Muscle of back (tissue), 11 donors: ENCODE data around the gene MUL1. TPM values are rescaled to one million over a fixed set of nuclear protein-coding genes. Genes with fewer than 3 reads are reported as not detected.
"Not testable (repeated sequence)": the region's sequence is repeated elsewhere in the genome, so short reads cannot be mapped to it uniquely, and the experiment has no call there.

Experiments
- DNase-seq, 3 donors: peaks; one replicate each; pipeline versions ENCODE4 v3.0.0 to v3.0.0-alpha.2; 2013
- polyA plus RNA-seq, 10 donors: library from polyadenylated mRNA; unstranded; fragments of 120-200 nt; gene quantifications; one replicate each; pipeline ENCODE4 v1.2.1, GENCODE V29; 2013; ENCODE audit not compliant: insufficient read length in 10 of 10

The MUL1 gene
- polyA plus RNA-seq, 10 donors = 16.9 to 23.7 (median 18.8) TPM

DNA sequence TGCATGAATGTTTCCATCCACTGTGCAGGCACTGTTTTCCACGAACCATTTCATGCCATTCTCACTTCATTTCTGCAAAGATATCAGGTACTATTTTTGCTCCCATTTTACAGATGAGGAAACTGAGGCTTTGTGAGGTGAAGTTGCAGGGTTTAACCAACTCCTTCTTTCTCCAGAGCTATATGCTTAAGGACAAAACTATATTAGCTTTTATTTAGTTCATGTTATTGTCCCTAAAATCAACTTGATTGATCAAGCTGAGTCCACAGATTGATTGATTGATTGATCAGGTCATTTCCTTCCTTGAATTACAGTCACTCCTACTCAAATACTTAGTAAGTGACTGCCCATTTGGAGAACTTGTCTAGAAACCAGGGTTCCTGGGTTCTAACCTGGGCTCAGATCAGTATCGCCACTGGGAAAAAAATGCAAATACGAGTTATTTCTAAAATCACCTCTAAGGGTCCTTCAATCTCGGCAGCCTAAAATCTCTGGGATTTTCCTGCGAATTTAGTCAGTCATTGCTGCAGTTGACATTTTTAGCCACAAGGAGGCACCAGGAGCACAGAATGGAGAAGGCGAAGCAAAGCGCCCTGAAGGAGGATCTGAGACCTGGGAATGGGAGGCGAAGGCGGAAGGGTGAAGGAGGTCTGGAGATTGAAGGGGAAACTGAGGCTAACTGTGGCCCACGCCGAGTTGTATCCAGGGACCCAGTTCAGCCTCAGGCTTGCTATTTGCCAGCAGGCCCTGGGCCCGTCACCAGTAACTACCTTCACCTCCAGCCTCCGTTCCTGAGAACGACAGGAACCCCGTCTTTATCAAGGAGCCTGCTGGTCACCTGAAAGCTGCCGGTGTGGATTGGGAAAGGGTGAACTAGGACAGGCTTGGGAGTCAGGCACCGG is 14.3 kb upstream of the MUL1 start:
- peak; percentile 70 to 90 (median 84) for DNase-seq

DNA sequence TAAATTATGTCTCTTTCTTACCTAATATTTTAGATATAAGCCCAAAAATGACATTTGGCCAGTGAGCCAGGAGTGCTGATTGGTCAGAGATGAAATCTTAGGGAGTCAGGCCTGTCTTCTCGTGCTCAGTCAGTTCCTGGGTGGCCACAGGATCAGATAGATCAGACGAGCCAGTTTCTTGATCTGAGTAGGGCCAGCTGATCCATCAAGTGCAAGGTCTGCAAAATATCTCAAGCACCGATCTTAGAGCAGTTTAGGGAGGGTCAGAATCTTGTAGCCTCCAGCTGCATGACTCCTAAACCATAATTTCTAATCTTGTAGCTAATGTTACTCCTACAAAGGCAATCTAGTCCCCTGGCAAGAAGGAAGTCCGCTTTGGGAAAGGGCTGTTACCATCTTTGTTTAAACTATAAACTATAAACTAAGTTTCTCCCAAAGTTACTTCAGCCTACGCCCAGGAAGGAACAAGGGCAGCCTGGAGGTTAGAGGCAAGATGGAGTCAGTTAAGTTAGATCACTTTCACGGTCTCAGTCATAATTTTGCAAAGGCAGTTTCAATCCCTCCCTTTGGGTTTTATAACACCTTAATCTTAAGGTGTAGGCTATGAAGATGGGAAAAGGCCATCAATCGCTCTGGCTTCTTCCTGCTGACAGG is 11.8 kb upstream of the MUL1 start:
- DNase-seq = not testable (repeated sequence)

DNA sequence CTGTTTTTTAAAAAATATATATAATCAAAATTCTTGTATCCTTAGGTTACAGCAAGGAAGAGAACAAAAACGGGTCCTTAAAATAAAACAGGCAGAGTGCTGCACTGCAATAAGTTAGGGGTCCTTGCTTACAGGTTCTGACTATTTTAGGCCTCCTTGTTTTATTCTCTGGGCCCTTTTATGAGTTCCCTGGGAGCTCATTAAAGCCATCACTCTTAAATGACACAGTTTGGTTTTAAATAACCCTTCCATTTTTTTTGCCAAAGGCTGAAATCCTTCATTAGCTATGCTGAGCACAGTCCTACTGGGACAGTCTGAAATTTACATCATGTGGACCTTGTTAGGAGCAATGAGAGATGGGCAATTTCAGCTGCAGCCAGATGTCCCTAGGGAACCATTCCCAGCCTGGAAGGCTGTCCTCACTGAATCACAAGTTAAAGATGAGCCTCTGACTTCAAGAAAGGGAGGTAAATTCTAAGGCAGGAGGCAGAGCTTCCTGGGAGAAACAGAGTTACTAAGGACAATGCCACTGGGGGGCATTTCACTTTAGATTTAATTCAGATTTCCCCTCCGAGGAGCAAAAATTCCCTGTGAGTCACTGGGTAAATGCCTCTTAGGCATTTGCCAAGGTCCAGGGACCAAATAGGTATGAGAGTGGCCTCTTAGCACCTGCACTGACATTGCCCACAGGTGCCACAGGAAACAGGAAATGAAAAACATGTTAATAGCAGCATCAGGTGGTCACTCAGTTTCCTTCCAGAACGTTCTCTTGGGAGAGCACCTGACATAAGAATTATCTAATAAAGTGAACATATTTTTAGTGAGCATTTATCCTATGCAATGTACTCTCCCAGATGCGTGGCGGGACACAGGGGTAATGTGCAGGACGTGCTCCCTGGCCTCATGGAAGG is 3.8 kb upstream of the MUL1 start:
- DNase-seq = no peak

DNA sequence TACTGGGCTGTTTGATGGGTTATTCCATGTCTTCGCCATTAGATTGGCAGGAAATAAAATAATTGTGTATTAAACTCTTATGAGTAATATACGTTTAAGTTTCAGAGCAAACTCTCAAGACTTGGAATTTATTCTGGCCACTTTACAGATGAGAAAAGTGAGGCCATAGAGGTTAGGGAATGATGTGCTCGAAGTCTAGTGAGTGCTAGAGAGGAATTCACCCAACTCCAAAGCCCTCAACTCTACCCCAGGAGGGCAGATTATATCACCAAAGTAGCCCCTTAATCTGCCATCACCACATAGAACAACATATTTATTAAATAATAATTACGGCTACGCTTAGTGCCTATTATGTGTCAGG is 440 bp upstream of the MUL1 start:
- DNase-seq = no peak

DNA sequence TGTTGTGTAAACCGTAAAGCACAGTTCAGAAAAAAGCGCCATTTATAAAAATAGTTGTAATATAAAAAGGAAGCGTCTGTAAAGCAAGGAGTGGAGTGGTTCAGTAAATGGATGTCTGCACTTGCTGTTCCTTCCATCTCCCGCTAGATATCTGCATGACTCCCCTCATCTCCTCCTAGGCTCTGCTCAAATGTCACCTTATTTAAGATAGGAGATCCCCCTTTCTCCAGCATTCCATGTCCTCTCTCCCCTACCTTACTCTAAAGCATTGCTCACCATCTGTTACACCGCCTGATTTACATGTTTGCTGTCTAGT is 745 bp downstream of the MUL1 start:
- DNase-seq = no peak

DNA sequence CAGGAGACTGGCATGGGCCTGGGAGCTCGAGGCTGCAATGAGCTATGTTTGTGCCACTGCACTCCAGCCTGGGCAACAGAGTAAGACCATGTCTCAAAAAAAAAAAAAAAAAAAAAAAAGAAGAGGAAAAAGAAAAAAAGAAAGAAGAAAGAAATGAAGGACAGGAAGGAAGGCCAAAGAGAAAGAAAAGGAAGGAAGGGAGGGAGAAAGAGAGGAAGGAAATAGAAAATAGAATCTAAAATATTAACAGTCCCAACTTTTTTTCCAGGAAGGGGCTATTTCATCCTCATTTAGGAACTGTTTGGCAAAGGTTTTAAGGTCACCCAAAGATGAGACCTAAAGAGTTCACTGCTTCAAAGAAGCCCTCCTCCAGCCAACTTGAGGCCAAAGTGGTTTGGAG is 2.5 kb downstream of the MUL1 start:
- no peak for DNase-seq

DNA sequence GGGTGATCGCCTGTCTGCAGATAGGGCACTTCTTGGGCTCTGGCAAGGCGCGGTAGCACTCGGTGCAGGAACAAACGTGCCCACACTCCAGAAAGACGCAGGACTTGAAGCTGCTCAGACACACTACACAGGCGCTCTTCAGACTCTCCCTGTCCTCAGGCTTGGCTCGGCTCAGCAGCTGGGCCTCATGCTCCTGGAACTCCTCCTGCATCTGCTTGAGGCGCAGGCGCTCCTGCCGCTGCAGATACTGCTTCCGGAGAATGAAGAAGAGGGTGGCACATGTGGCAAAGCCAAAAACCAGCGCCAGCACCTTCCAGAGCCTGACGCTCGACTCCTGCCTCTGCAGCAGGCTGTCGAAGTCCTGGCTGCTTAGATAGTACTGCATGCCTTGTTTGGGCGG is 7.2 kb downstream of the MUL1 start:
- no peak for DNase-seq

DNA sequence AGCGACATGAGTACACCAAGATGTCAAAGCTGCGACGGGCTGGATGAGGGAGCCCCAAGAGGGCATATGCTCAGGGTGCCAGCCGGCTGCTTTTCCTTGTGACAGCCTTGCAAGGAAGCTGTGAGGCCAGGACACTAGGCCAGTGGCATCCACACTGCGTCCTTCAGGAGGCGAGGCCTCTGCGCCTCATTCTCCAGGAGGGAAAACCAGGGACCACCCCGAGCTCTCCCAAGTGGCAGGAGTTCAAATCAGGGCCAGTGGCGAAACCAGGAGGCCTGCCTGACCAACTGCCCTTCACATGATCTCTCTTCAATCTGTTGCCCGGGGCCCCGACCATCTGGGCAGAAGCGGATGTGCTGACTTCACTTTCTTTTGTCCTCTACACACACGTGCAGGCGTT is 8.2 kb downstream of the MUL1 start:
- no peak for DNase-seq

DNA sequence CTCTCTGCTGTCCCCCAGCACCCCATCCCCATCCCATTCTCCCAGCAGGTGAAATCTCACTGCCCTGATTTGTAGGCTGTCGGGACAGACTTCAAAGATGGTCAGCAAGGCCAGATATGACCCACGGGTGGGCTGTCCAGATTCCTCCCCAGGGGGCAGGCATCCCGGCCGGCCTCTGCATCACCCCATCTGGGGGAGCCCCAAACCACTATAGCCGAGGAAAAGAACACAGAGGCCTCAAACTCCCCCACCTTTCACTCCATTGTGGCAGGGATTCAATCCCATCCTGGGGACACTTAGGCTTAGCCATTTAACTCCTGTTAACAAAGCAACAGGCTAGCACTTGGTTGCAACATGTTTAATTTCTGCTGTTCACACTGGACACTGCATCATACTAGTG is 8.8 kb downstream of the MUL1 start:
- no peak for DNase-seq

DNA sequence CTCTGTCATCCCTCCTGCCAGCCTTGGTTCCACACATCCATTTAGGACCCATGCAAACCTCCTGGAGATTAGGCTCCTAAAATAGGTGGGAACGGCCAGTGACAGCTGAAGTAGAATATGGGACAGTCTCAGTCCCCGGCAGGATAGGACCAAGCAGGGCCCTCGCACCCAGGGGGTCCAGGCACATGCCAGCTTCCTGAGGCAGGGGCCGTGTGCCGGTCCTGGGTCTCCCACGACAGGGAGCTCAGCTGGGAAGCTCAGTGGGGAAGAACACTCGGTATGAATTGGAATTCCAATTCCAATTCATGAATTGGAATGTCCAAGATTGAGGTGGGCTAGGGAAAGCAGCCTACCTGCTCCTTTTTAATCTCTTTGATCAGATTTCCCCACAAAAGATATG is 9.8 kb downstream of the MUL1 start:
- DNase-seq = no peak

DNA sequence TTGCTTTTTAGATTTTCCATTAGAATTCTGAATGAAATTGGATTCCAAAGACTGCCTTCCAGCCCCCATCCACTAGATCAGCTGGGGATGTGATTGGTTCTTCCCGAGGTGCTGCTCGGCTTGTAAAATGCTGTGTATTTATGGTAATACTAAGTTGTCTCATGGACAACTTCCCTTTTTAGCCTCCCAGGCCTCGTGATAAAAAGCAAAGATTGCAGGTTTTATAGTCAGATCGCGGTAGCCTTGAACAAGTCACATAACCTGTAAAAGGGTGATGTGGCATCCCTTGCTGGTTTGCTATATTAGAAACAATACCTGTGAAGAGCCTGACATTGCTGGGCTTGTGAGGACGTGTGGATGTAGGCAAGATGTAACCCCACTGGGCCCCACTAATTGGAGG is 10.4 kb downstream of the MUL1 start:
- DNase-seq = no peak

DNA sequence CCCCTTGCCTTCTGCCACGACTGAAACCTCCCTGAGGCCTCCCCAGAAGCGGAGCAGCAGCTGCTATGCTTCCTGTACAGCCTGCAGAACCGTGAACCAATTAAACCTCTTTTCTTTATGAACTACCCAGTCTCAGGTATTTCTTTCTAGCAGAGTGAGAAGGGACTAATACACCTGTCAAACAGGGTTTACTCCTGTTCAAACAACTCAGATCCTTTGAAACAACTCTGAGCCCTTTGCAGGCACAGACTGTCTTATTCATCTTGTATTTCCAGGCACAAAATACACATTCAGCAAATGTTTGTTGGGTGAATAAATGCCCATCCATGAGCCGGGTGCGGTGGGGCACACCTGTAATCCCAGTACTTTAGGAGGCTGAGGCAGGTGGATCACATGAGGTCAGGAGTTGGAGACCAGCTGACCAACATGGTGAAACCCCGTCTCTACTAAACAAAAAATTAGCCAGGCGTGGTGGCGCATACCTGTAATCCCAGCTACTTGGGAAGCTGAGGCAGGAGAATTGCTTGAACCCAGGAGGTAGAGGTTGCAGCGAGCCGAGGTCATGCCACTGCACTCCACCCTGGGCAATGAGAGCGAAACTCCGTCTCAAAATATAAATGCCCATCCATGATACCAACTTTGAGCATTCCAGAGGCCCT is 11.1 kb downstream of the MUL1 start:
- DNase-seq = not testable (repeated sequence)

DNA sequence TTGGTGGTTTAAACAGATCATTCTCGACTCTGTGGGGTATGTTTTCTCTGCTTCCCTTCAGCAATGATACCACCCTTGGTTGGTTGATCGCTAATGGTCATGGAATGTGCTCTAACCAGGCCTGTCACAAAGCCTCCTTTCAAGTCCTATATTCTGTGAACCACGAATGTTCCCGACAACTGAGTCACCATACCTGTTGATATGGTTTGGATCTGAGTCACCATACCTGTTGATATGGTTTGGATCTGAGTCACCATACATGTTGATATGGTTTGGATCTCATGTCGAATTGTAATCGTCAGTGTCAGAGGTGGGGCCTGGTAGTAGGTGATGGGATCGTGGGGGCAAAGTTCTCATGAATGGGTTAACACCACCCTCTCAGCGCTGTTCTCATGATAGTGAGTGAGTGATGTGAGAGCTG is 11.7 kb downstream of the MUL1 start:
- no peak for DNase-seq

DNA sequence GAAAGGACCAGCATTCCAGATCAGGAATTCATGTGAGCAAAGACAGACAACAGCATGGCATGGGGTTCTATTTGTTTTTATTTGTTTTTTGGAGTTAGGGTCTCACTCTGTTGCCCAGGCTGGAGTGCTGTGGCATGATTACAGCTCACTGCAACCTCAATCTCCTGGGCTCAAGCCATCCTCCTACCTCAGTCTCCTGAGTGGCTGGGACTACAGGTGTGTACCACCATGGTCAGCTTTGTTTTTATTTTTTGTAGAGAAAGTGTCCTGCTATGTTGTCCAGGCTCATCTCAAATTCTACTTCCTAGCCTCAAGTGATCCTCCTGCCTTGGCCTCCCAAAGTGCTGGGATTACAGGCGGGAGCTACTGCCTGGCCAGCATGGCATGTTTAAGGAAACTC is 12.3 kb downstream of the MUL1 start:
- DNase-seq = no peak

DNA sequence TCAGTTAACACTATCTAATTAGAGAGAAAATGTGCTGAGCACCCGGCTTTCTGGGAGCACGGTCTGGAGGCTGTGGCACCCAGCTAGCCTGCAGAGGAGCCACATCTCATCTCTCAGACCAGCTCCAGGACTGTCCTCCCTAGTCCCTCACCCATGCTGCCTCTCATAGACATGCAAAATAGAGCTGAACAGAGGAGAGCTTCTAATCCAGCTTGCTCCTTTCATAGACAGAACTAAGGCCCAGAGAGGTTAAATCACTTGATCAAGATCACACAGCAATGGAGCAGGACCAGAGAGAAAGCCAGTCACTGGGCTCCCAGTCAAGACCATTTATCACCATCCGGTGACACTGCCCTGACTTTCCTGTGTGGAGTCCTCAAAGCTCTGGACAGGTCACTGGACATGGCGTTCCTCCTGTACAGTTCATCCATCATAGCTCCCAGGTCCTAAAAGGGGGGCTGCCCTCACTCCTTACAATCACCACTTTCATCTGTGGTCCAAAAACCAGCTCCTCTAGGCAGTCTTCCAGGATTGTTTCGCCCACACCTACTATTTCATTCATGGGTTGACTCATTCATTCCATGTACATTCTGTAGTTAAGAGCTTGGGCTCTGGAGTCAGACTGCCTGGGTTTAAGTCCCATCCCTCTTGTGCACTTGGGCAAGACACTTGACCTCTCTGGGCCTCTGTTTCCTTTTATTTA is 13.2 kb downstream of the MUL1 start:
- DNase-seq = no peak

DNA sequence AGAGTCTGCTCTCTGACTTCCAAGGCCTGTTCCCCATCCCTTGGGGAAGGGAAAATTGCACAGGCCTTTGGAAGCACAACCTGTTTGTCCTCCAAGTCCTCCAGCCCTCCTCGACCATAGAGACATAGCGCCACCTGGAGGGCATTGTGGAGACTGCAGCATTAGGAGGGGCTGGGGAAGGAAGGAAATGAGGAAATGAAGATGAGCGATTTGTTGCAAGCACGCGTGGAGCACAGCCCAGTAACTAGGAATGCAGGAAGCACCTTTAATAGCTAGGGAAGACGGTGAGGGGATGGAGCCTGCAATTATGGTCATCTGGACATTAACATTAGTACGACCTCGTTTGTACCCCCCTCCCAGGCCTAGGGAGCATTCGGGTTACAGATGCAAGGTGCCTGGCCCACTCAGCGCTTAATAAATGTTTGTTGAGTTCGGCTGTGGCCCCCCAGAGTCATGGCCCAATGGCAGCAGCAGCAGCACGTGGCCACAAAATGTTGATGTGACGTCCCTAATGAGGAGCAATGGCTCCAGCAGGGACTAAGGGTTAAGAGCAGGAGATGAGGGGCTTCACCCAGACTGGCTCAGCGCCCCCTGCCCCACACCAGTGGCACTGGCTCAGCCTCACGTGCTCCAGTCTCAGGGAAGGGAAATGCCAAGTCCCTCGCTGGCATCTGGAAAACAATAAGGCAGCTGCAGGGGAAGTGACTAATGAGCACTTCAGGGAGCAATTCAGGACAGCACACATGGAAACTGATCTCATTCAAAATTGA is 13.9 kb downstream of the MUL1 start:
- peak; percentile 84 to 92 (median 88) for DNase-seq

DNA sequence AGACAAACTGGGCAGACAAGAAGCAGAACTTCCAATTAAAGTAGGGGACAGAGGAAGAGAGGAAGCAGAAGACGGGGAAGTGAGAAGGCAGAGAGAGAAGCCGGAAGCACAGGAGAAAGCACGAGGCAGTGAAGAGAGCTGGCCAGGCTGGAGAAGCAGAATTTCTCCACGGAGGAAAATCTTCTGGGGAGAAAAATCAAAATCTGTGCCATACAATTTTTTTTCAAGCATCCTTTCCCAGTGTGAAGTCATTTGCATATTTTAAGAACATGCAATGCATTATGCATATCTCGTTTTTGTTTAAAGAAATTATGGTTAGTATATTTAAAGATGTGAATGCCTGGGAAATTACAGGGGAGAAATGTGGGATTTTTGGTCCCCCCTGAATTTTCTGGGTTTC is 14.6 kb downstream of the MUL1 start:
- DNase-seq = no peak

DNA sequence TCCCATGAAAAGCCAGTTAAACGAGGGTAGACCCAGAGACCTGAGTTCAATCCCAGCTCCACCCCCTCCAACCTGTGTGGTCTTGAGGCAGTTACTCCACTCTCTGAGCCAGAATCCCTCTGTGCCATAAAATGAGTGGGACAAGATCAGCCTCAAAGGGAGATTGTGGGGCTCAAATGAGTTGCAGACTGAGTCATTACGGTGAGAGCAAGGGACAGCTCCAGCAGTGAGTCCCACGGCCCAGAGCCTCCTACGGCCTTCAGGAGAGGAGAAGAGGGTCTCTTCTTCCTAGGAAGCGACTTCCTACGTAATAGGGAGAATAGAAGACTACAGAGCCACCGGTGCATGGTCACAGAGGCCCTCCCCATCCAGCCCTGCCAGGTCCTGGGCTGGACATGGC is 15.2 kb downstream of the MUL1 start:
- DNase-seq = no peak

DNA sequence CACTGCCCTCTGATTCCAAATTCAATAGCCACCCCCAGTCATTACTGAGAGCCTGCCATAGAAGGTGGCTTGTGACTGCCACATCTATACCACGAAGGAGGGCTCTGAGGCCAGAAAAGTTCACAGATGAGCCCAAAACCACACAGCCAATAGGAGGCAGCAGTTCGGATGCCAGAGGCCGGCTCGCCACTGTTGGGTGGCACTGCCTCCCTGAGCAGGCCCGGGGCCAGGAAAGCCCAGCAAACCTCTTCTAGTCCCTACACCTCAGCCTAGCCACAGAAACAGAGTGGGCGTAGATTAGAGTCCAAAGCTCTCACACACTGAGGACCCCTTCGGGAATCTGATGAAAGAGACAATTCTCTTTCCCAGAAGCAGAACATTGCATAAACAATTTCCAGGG is 16.1 kb downstream of the MUL1 start:
- DNase-seq = no peak

DNA sequence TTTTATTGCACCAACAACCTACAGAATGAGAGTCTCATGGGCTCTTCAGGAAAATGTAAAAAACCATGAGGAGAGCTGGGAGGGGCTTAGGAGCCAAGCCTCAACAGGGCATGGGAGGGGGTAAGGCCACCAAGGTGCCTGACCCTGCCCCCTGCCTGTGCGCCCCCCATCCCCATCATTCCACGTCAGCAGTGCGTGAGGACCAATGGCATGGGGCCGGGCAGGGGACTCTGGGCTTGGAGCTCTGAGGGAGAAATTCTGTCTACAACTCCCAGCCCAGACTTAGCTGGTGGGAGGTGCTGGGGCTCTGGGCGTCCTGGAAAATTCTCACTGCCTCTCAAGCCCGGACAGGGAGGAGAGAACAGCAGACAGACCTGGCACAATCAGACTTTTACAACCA is 16.8 kb downstream of the MUL1 start:
- DNase-seq = no peak

DNA sequence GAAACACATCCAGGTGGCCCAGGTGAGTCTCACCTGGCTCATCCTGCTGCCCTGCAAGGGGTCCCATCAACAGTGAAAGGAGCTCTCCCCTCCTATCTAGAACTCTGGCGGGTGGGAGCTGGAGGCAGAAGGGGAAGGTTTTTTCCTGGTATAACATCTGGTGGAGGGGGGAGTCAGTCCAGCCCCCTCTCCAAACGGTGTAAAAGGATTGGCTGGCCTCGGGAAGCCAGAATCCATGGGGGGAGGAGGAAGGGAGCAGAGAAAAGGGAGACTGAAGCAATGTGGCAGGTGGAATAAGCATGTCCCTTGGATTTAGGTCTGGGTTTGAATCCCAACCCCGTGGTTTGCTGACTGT is 20.7 kb downstream of the MUL1 start:
- peak in 1 of 3 donors; percentile 49 for DNase-seq
